ENCODE results near the gene B9D1.

DNA sequence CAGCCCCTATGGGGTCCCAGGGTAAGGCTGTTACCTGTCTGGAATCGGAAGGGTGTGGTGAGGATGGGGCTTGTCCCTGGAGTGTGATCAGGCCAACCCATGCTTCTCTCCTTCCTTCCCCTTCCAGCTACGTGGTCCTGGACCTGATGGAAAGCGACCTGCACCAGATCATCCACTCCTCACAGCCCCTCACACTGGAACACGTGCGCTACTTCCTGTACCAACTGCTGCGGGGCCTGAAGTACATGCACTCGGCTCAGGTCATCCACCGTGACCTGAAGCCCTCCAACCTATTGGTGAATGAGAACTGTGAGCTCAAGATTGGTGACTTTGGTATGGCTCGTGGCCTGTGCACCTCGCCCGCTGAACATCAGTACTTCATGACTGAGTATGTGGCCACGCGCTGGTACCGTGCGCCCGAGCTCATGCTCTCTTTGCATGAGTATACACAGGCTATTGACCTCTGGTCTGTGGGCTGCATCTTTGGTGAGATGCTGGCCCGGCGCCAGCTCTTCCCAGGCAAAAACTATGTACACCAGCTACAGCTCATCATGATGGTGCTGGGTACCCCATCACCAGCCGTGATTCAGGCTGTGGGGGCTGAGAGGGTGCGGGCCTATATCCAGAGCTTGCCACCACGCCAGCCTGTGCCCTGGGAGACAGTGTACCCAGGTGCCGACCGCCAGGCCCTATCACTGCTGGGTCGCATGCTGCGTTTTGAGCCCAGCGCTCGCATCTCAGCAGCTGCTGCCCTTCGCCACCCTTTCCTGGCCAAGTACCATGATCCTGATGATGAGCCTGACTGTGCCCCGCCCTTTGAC lies 18.2 kb upstream of the B9D1 start:
- TF ChIP-seq CREB1 (IDR thresholded peaks at IDR 0.05; ENCODE audit: low read depth): no peak
- no peak for TF ChIP-seq REST (IDR thresholded peaks at IDR 0.05; ENCODE audit: low read depth)
- no peak for TF ChIP-seq USF1 (IDR thresholded peaks at IDR 0.05)
- TF ChIP-seq EGR1 (IDR thresholded peaks at IDR 0.05): no peak
- no peak for TF ChIP-seq ZBTB7A (IDR thresholded peaks at IDR 0.05; ENCODE audit: low read depth)
- no peak for TF ChIP-seq TAF1 (IDR thresholded peaks at IDR 0.05; ENCODE audit: low read depth)
